Myocyte (in vitro differentiated cells): ENCODE results near the gene NR1H4. TPM values are rescaled to one million over a fixed set of nuclear protein-coding genes. Genes with fewer than 3 reads are reported as not detected.
"Not testable (repeated sequence)": the region's sequence is repeated elsewhere in the genome, so short reads cannot be mapped to it uniquely, and the experiment has no call there.

Experiments used
- DNase-seq: peaks from one replicate; pipeline ENCODE4 v3.0.0-alpha.2; 2012; ENCODE audit warnings: low read depth
- total RNA-seq: library from RNA; depleted of rRNA; stranded (reverse); fragments of >200 nt; gene quantifications from 2 replicates; pipeline ENCODE4 v1.2.3, GENCODE V29; 2014

Gene NR1H4
- total RNA-seq, 1 donor from 2014 or later = not detected

DNA sequence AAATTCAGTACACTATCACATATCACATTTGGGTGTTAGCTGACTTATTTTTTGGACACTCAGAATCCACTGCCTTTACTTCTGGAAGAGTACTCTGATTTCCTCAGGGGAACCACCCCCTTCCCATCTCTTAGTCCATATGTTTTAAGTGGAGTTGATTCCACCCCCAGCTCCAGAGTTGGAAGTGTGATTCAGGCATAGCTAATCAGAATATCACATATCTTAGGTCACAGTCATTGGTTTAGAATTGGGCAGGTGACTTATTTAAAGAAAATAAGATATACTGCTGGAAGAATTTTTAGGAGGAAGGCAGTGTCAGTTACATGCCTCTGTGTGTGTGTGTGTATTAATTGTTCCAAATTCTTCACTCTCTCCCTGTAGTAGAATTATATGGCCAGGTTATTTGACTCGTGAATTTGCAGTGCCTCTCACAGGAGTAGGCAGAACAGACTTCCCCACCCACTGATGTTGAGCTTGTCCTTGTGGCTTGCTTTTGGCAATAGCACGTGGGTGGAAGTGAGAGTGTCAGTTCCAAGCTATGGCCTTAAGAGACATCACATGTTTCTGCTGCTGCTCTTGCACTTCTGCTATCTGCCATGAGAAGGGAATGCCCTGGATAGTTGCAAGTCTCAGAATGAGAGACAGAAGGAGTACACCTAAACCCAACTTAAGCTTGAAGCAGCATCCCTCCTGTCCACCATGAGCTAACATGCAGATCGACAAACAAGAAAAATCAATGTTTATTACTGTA lies 93.4 kb downstream of the NR1H4 start:
- DNase-seq = peak; percentile 14

DNA sequence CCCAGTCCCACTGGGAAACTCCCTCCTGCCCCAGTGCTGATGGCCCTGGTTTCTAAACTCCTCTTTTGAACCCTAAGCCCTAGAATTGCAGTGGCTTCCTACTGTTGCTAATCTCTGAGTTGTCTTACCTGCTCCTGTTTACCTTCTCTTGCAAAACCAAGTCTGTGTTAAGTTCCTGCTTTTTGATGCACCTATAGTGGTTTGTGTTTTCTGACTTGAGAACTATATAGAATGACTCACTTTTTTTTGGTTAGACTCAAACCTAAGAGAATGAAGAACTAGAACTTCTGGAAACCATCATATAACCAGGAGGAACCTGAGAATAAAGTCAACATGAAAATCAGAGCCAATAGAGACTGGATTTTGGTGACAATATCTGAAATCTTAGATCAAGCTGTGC lies 94.3 kb downstream of the NR1H4 start:
- no peak for DNase-seq

DNA sequence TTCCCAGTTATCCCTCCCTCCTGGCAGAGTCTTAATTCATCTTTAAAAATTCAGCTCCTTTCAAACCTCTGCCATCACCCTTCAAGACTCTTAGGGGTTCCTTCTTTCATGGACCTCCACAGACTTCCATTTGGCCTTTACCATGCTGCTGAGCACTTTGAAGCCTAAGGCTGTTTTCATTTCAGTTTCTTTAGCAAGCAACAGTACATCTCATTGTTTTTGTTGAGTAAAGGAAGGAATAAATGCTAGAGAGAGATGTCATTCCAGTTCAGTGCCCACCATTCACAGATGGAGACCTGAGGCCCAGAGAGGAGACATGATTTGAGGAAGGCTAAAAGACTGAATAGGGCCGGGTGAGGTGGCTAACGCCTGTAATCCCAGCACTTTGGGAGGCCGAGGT lies 98.5 kb downstream of the NR1H4 start:
- DNase-seq = no peak

DNA sequence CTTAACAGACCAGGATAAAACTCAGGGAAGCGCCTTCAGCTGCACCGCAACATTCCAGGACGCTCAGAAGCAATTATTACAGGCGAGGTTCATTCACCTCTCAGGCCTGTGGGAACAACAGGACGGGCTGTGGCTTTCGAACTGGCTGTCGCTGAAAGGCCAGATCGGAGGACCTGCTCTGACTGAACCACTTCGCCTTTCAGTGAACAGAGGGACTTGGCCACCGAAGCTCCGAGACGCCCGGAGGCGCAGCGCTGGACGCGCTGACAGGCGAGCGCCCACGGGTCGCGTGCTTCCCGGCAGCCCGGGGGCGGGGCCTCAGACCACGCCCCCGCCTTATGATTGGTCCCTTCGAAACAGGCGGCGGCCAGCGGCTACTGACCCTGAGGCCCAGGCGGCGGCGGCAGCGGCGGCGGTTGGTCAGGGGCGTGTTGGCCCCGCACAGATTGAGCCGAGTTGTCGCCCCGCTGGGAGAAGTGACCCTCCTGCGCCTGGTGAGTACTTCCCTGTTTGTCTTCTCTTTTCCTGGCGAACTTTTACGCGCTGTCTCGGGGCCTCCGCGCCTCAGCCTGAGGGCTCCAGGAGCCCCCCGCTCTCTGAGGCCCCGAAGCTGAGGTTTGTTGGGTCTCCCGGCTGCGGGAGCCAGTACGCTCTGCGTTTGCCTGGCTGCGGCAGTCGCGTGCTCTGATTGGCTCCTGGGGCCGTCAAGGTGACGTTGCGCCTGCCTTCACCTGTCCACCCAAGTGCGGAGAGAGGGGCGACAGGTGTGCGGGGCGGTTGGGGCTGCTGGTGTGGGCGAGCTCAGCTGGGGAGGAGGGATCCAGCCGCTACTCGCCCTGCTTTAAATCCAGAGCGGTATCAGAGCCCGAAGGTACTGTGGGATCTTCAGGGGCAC lies 99.9 kb downstream of the NR1H4 start, which contains the start of gene GAS2L3:
GAS2L3 (plus strand) TSS at position 393 of the 895 bp plus-strand sequence. CDS start 21,221 bp downstream, outside the sequence.
- peak; percentile 87 for DNase-seq

DNA sequence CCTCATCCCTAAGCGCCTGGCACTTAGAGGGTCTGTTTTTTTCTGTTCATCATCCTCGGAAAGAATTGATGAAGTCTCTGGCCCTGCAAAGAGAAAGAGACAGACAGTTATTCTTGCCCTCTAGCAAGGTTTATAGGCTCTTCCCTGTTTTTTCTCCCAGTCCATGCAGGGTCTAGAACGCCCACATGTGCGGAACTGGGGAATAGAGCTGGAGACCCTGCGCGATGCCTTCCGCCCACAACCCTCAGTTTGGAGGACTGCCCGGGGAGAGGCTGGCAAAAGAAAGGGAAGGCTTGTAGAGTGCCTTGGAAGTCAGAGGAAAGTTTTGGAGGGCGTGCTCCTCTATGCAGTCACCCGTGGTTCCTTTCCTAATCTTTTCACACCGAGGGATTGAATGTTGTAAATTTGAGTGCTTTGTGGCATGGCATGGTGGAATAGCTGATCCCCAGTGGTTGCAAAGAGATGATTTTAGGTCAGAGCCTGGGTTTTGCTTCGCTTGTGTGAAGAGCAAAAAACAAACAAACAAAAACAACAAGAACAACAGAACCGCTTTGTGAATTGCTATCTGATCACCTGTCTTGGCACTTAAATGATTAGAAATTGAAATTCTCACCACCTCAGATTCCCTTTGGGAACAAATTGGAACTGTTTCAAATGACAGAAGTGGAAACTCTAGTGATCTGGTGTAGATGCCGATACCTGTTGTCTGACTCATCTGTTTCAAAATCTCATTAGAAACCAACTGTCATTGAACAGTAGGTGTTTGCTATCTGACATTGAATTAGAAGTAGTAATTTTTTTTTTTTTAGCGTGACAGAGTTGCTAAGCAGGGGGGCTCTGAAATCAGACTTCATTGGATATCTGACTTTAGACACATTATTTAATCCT lies 100.8 kb downstream of the NR1H4 start:
- peak; percentile 52 for DNase-seq

DNA sequence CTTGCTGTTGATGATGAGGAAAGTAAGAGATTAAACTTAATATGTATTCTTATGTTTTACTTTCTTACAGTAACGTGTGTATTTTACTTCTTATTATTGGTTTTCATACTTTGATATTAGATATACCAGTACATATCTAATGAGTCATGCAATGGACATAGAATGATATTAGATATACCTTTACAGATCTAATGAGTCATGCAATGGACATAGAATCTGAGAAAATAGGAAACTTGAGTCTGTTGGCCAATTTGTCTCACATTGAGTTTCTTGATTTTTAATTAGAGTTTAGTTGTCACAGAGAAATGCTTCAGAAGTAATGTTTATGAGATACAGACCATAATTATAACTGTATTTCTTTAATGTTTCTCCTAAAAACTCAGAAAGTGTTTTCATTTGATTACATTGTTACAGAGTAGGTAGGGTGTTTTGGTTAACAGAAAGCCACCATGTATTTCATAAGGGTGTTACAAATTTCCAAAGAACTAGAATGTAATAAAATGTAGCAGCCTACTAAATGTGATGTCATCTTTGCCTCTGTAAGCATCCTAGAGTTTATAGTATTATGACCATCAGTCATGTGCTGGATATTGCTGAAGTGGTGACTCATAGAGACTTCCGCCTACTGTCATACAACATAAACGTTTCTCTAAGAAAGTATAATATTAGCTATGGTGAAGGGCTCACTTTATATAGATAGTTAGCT lies 102.8 kb downstream of the NR1H4 start:
- DNase-seq = peak; percentile 34

DNA sequence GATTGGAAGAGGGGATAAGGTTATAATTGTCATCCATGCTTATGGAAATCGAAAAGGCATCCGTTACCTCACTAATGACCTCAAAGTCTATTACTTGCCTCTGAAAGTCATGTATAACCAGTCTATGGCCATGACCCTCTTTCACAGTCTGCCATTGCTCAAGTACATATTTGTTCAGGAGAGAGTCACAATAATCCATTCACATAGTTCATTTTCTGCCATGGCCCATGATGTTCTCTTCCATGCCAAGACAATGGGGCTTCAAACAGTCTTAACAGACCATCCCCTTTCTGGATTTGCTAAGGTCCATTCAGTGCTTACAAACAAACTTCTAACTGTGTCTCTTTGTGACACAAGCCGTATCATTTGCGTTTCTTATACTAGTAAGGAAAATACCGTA lies 105.3 kb downstream of the NR1H4 start:
- no peak for DNase-seq

DNA sequence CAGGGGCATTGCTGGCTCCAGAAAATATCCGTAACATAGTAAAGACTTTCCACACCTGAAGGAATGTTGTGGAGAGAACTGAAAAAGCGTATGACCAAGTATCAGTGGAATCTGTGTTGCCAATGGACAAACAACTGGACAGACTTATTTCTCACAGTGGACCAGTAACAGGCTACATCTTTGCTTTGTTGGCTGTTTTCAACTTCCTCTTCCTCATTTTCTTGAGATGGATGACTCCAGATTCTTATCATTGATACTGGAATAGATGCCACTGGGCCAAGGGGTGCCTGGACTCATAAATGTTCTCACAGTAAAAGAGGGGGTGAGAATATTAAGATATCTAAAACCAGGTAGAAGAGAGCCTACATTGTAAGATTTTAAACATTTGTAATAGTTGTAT lies 106.2 kb downstream of the NR1H4 start:
- no peak for DNase-seq

DNA sequence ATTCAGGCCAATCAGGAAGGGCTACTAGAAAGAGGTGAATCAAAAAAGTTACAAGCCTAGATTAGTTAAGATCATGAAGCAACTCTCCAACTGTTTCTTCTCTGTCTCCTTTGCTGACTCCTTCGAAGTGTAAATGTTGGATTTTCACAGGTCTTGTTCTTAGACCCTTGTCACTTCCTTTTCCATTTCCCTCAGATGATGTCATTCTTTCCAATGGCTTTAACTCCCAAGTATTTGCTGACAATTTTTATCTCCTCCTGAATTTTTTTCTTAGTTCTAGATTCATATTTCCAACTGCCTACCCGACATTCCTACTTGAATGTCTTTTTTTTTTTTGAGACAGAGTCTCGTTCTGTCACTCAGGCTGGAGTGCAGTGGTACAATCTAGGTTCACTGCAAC lies 110.6 kb downstream of the NR1H4 start:
- no peak for DNase-seq

DNA sequence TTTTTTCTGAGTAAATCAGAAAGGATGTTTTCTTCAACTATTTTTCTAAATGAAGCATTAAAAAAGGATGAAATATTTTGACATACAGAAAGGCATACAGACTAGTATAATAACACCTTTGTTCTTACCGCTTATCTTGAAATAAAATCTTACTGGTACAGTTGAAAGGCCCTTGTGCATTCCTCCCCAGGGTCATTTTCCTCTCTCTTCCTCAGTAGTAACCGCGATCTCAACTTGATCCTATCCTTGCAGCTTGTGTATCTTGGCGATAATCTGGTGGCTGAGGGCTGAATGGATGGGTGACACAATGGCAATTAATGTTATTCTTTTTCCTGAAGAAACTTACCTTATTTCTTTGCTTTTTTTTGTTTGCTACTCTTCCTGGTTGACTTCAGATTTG lies 118.3 kb downstream of the NR1H4 start:
- no peak for DNase-seq

DNA sequence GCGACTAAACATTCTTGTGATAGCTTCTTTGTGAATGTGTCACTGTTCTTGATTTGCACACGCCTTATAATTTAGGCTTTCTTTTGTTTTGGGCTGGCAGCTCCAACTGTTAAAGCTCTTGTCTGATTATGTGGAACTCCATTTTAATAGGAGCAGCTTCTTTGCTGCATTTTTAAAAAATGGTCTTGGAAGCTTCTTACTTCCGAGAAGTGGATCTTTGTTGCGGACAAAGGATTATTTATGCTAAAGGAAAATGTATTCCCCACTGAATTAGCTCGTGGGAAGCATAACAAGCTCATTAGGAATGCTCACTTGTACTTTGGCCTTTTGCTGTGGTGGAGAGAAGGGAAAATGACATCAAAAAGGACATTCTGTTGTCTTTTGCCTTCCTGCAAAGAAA lies 119.8 kb downstream of the NR1H4 start:
- DNase-seq = peak; percentile 33

DNA sequence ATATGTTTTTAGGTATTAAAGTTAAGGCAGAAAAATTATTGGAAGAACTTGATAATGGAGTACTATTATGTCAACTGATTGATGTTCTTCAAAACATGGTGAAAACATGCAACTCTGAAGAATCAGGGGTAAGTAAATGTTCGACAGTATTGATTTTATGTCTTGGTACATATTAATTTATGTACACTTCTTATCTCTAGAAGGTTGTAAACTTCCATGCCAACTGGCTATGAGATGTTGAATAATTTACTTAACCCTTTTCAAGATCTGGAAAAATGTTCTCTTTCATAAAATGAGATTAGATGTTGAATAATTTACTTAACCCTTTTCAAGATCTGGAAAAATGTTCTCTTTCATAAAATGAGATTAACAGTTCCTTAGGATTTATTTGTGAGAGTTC lies 128.0 kb downstream of the NR1H4 start:
- no peak for DNase-seq

DNA sequence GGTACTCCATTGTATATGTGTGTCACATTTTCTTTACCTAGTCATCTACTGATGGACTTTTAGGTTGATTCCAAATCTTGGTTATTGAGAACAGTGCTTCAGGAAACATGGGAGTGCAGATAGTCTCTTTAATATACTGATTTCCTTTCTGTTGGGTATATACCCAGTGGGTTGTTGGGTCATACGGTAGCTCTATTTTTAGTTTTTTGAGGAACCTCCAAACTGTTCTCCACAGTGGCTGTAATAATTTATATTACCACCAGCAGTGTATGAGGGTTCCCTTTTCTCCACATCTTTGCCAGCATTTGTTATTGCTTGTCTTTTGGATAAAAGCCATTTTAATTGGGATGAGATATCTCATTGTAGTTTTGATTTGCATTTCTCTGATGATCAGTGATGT lies 129.3 kb downstream of the NR1H4 start:
- not testable (repeated sequence) for DNase-seq

DNA sequence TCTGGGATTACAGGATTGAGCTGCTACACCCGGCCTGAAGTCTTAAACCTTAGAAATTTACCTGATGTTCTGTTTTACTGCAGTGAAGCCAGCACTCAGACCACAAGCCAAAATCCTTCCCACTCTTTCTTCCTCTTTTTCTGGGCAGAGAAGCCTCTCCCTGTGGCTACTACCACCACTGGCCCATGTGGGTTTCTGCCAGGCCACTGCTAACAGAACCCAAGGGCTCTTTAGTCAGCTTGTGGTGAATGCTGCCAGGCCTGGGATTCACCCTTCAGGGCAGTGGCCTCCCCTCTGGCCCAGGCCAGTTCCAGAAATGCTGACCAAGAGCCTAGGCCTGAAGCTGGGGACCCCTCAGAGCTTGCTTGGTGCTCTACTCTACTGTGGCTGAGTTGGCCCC lies 135.1 kb downstream of the NR1H4 start:
- peak; percentile 66 for DNase-seq

DNA sequence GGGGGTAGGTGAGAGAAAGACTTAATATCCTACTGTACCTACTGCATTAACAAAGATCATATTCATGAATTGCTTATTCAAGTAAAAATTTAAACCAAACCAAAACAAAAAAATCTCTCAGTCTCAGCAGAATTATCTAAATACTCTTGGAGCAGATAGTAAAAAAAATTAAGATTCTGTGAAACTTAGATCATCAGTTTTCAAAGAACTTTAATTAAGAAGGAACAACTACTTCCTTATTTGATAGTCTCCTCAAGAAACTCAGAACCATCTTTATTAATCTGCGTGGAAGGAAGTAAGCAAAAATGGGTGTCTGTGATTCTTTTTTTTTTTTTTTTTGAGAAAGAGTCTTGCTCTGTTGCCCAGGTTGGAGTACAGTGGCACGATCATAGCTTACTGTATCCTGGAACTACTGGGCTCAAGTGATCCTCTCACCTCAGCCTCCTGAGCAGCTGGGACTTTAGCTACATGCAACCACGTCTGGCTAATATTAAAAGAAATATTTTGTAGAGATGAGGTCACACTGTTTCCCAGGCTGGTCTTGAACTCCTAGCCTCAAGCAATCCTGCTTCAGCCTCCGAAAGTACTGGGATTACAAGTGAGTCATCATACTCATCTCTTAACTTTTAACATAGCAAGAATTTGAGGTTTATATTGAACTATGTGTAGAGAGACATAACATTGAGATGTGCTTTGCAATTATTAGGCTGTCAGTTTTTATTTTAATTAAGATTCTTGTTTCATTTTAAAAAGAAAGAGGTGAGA lies 137.2 kb downstream of the NR1H4 start:
- DNase-seq = no peak

DNA sequence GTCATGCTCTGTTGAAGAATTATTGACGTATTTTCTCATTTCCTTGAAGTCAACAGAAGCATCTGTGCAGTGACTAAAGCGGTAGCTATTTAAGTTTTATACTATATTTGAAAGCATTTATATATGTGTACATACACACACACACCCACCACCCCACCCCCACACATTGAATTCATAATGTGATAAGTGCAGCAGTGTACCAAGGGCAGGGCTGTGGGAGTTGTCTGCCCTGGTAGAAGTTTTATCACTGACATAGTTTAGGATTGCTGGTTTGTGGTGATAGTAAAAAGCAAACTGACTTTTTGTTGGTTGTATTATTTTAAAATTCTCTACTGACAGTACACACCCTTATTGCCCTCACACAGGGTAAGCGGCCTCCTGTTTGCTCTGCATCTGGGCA lies 138.9 kb downstream of the NR1H4 start:
- DNase-seq = no peak
